HL-60 (cell line): ENCODE data around the gene SEMA4A.

Experiments used
- DNase-seq, 2 experiments: peaks; one replicate each; pipeline ENCODE4 v3.0.0-alpha.2; 2010 to 2020; ENCODE audit warnings: low read depth in 1 of 2, low spot score in 1 of 2
- H3K27ac ChIP-seq: fragments of 250-450 bp; sonication (Bioruptor Pico); replicated peaks from 2 replicates; pipeline ENCODE4 v1.5.1; 2020; ENCODE audit warnings: mild to moderate bottlenecking, moderate library complexity
- H3K27me3 ChIP-seq: fragments of 250-450 bp; sonication (Bioruptor Pico); 2 replicates; pipeline ENCODE4 v1.5.1; 2021; ENCODE audit warnings: mild to moderate bottlenecking, moderate library complexity; ENCODE audit not compliant: insufficient read depth, poor library complexity, severe bottlenecking
- H3K4me3 ChIP-seq: replicated peaks from 2 replicates; pipeline ENCODE4 v1.5.1; 2011; ENCODE audit warnings: mild to moderate bottlenecking, control low read depth, low read length; ENCODE audit not compliant: insufficient read depth
- GABPA ChIP-seq: IDR thresholded peaks from 2 replicates; pipeline ENCODE4 v1.6.1; 2012; ENCODE audit warnings: low read depth
- POLR2AphosphoS5 ChIP-seq: IDR thresholded peaks from 2 replicates; pipeline ENCODE4 v1.6.1; 2012; ENCODE audit warnings: low read depth
- SPI1 ChIP-seq: IDR thresholded peaks from 2 replicates; pipeline ENCODE4 v1.6.1; 2012; ENCODE audit warnings: low read depth, mild to moderate bottlenecking, borderline replicate concordance
- TF ChIP-seq, protein P1 (sequence below): IDR thresholded peaks from one replicate; pipeline ENCODE4 v1.5.1; 2011; ENCODE audit warnings: low read length, control low read depth, inconsistent platforms; ENCODE audit not compliant: insufficient read depth
- TF ChIP-seq, protein P2 (sequence below): IDR thresholded peaks from 2 replicates; pipeline ENCODE4 v1.6.1; 2012; ENCODE audit warnings: low read depth; ENCODE audit not compliant: insufficient replicate concordance

SEMA4A gene

DNA sequence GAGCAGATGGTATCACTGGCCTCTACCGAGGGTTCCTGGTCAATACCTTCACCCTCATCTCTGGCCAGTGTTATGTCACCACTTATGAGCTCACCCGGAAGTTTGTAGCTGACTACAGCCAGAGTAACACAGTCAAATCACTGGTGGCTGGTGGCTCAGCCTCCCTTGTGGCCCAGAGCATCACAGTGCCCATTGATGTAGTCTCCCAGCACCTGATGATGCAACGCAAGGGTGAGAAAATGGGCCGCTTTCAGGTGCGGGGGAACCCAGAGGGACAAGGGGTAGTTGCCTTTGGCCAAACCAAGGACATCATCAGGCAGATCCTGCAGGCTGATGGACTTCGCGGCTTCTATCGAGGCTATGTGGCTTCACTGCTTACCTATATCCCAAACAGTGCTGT is 46.7 kb downstream of the SEMA4A start:
- Histone ChIP-seq H3K27ac (no peak overlapping the region), H3K4me3 (no peak overlapping the region), H3K27me3 (no peaks in the 10 kb centered on the region)
- no peak for DNase-seq
- TF ChIP-seq GABPA (no peak), POLR2AphosphoS5 (no peak), SPI1 (no peak)
- TF ChIP-seq, protein P1, sequence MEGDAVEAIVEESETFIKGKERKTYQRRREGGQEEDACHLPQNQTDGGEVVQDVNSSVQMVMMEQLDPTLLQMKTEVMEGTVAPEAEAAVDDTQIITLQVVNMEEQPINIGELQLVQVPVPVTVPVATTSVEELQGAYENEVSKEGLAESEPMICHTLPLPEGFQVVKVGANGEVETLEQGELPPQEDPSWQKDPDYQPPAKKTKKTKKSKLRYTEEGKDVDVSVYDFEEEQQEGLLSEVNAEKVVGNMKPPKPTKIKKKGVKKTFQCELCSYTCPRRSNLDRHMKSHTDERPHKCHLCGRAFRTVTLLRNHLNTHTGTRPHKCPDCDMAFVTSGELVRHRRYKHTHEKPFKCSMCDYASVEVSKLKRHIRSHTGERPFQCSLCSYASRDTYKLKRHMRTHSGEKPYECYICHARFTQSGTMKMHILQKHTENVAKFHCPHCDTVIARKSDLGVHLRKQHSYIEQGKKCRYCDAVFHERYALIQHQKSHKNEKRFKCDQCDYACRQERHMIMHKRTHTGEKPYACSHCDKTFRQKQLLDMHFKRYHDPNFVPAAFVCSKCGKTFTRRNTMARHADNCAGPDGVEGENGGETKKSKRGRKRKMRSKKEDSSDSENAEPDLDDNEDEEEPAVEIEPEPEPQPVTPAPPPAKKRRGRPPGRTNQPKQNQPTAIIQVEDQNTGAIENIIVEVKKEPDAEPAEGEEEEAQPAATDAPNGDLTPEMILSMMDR, result no peak
- TF ChIP-seq, protein P2, sequence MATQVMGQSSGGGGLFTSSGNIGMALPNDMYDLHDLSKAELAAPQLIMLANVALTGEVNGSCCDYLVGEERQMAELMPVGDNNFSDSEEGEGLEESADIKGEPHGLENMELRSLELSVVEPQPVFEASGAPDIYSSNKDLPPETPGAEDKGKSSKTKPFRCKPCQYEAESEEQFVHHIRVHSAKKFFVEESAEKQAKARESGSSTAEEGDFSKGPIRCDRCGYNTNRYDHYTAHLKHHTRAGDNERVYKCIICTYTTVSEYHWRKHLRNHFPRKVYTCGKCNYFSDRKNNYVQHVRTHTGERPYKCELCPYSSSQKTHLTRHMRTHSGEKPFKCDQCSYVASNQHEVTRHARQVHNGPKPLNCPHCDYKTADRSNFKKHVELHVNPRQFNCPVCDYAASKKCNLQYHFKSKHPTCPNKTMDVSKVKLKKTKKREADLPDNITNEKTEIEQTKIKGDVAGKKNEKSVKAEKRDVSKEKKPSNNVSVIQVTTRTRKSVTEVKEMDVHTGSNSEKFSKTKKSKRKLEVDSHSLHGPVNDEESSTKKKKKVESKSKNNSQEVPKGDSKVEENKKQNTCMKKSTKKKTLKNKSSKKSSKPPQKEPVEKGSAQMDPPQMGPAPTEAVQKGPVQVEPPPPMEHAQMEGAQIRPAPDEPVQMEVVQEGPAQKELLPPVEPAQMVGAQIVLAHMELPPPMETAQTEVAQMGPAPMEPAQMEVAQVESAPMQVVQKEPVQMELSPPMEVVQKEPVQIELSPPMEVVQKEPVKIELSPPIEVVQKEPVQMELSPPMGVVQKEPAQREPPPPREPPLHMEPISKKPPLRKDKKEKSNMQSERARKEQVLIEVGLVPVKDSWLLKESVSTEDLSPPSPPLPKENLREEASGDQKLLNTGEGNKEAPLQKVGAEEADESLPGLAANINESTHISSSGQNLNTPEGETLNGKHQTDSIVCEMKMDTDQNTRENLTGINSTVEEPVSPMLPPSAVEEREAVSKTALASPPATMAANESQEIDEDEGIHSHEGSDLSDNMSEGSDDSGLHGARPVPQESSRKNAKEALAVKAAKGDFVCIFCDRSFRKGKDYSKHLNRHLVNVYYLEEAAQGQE, result no peak

DNA sequence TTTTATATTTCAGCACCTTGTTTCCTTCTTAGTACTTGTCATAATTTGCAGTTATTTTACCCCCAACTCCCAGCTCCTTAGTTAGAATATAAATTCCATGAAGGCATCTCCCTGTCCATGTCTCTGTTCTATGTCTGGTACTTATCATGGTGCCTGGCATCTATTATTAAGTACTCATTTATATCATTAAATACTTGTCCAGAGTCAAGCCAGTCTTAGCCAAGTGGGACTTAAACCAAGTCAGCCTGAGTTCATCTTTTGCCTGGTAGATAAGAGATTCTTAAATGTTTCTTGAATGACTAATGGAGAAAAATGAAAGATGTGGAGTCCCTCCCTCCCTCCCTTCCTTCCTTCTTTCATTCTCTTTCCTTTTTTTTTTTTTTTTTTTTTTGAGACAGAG is 49.9 kb downstream of the SEMA4A start:
- H3K27ac ChIP-seq, result no peak overlapping the region
- TF ChIP-seq, protein P2, result no peak
- no peak for TF ChIP-seq SPI1
- TF ChIP-seq, protein P1, result no peak
- TF ChIP-seq POLR2AphosphoS5, result no peak
- no peak for TF ChIP-seq GABPA
- DNase-seq, result no peak

DNA sequence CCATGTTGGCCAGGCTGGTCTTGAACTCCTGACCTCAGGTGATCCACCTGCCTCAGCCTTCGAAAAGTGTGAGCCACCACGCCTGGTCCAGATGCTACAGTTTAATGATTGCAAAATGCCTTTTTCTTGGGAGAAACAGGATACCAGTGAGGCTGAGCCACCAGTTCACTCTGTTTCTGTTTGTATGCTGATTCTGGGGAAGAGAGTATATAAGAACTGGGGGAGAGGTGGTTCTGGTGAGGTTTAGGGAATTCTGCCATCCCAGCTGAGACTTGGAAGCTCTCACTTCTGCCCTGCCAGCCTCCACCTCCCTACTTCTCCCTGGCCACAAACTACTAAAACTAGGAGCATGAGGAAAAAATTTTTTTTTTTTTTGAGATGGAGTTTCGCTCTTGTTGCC is 51.3 kb downstream of the SEMA4A start:
- Histone ChIP-seq H3K4me3 (no peak overlapping the region), H3K27me3 (no peaks in the 10 kb centered on the region), H3K27ac (no peak overlapping the region)
- no peak for DNase-seq
- TF ChIP-seq, protein P2, result no peak
- no peak for TF ChIP-seq SPI1

More for the DNA sequence above, 49.9 kb downstream of the SEMA4A start:
- Histone ChIP-seq H3K27me3 (no peaks in the 10 kb centered on the region), H3K4me3 (no peak overlapping the region)

DNA sequence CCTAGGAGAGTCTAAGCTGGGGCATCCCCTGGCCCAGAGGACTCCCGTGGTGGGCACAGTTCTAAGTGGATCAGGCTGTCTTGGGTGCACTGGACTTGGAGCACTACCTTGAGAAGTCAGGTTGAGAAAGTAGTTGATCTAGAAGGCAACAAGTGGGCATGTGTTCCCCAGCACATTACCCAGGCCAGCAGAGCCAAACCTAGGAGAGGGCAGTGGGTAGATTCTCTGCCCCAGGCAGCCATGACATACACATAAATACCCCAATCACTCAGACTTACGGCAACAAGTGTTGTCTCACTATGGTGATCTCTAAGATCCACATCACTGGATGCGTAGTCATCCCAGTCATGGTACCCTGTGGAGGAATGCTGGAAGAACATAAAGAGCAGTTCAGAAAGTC is 57.9 kb downstream of the SEMA4A start:
- H3K4me3 ChIP-seq, result no peak overlapping the region

More for the DNA sequence above, 57.9 kb downstream of the SEMA4A start:
- DNase-seq, result no peak
- H3K27me3 ChIP-seq, result no peaks in the 10 kb centered on the region
- no peak overlapping the region for H3K27ac ChIP-seq
- TF ChIP-seq GABPA (no peak), POLR2AphosphoS5 (no peak)
- TF ChIP-seq, protein P1, result no peak
